ENCODE results near the gene SOS1. TPM values are rescaled to one million over a fixed set of nuclear protein-coding genes. Genes with fewer than 3 reads are reported as not detected.
"Not testable (repeated sequence)": the region's sequence is repeated elsewhere in the genome, so short reads cannot be mapped to it uniquely, and the experiment has no call there.

SOS1 gene
- total RNA-seq, 1 donor from 2014 or later, result 273 TPM

GRCh38 chr2:38936516-38936915 is 184.3 kb downstream of the SOS1 start:
- intact Hi-C loops (cut with micrococcal nuclease), result not testable (repeated sequence)

GRCh38 chr2:38935568-38936172 is 185.2 kb downstream of the SOS1 start:
- intact Hi-C loops (cut with micrococcal nuclease), result no loop called here

GRCh38 chr2:38934742-38935141 is 186.1 kb downstream of the SOS1 start:
- intact Hi-C loops (cut with micrococcal nuclease), result no loop called here

GRCh38 chr2:38933653-38934052 is 187.2 kb downstream of the SOS1 start:
- intact Hi-C loops (cut with micrococcal nuclease), result no loop called here

GRCh38 chr2:38932586-38932985 is 188.3 kb downstream of the SOS1 start:
- intact Hi-C loops (cut with micrococcal nuclease), result no loop called here

Other genes with a start within 250 kb of the SOS1 start
- 17.0 and 19.6 TPM in 2 replicates for gene DHX57, start 245.1 kb downstream of the SOS1 start, total RNA-seq
- 1.4 and 2.4 TPM in 2 replicates for gene MORN2, start 245.1 kb downstream of the SOS1 start, total RNA-seq
- gene ARHGEF33, start 231.2 kb downstream of the SOS1 start, total RNA-seq, result 0.32 TPM in 1 of 2 replicates, not detected in the other
- gene CDKL4, start 122.9 kb upstream of the SOS1 start, total RNA-seq, result 0.59 and 0.80 TPM in 2 replicates

All from T-helper 2 cell treated with Interferon-gamma antibody and Interleukin-4, amounts not matched to agents 100 ng/mL and 5 ng/mL, for 36 hours (primary cell).